RWPE2 (cell line): ENCODE results near the gene HOXD11.

Experiments used
- ATAC-seq: fragments of 200-7000 bp; cut with Tn5 transposase; 3 replicates; pipeline ENCODE4 v1.9.1; 2021; ENCODE audit warnings: low read depth
- DNase-seq: peaks from one replicate; pipeline ENCODE4 v3.0.0-alpha.2; 2020; ENCODE audit warnings: low spot score
- H3K27ac ChIP-seq: fragments of 450-650 bp; 2 replicates; pipeline ENCODE4 v1.5.1; 2017; ENCODE audit warnings: mild to moderate bottlenecking; ENCODE audit not compliant: poor library complexity, severe bottlenecking
- H3K27me3 ChIP-seq: fragments of 250-450 bp; sonication (Bioruptor Pico); 2 replicates; pipeline ENCODE4 v1.5.1; 2021; ENCODE audit warnings: mild to moderate bottlenecking, moderate library complexity; ENCODE audit not compliant: insufficient read depth, poor library complexity, severe bottlenecking
- H3K36me3 ChIP-seq: fragments of 250-450 bp; sonication (Bioruptor Pico); 2 replicates; pipeline ENCODE4 v1.5.1; 2020; ENCODE audit warnings: low read depth, mild to moderate bottlenecking, moderate library complexity
- H3K4me1 ChIP-seq: fragments of 250-450 bp; sonication (Bioruptor Pico); 2 replicates; pipeline ENCODE4 v1.5.1; 2021; ENCODE audit warnings: mild to moderate bottlenecking, moderate library complexity; ENCODE audit not compliant: insufficient read depth, poor library complexity, severe bottlenecking
- H3K4me3 ChIP-seq: fragments of 250-450 bp; sonication (Bioruptor Pico); 2 replicates; pipeline ENCODE4 v1.5.1; 2021; ENCODE audit warnings: mild to moderate bottlenecking, moderate library complexity; ENCODE audit not compliant: severe bottlenecking
- H3K9me3 ChIP-seq: fragments of 250-450 bp; sonication (Bioruptor Pico); 2 replicates; pipeline ENCODE4 v1.5.1; 2021; ENCODE audit warnings: mild to moderate bottlenecking, moderate library complexity; ENCODE audit not compliant: severe bottlenecking
- TF ChIP-seq, protein P1 (sequence below): fragments of 450-650 bp; IDR thresholded peaks from one replicate; pipeline ENCODE4 v1.5.1; 2017; ENCODE audit warnings: mild to moderate bottlenecking, moderate library complexity; ENCODE audit not compliant: poor library complexity, severe bottlenecking

The HOXD11 gene

DNA sequence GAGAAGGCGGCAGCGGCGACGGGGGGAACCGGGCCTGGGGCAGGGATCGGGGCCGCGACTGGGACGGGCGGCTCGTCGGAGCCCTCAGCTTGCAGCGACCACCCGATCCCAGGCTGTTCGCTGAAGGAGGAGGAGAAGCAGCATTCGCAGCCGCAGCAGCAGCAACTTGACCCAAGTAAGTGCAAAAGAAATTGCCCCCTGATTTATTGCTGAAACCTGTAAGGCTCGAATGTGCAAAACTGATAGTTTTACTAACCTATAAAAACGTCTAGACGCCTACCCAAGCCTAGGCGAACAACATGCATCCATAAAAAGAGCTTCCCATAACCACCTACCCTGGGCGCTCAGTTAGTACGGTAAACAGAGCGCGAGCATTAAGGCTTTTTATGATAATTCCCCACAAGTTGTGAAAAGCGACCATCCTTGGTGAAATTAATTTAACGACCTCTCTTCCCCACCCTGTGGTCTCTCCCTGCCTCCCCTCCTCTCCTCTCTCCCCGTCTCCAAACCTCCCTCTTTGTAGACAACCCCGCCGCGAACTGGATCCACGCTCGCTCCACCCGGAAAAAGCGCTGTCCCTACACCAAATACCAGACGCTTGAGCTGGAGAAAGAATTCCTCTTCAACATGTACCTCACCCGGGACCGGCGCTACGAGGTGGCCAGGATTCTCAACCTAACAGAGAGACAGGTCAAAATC lies 16.5 kb downstream of the HOXD11 start:
- Histone ChIP-seq H3K9me3 (no peaks in the 10 kb centered on the region), H3K36me3 (peaks cover 17% of the 10 kb centered on the region), H3K4me3 (no peak overlapping the region), H3K27ac (no peak overlapping the region), H3K4me1 (peaks cover 5% of the 10 kb centered on the region), H3K27me3 (no peaks in the 10 kb centered on the region)
- ATAC-seq (no peak), DNase-seq (no peak)
- TF ChIP-seq, protein P1, sequence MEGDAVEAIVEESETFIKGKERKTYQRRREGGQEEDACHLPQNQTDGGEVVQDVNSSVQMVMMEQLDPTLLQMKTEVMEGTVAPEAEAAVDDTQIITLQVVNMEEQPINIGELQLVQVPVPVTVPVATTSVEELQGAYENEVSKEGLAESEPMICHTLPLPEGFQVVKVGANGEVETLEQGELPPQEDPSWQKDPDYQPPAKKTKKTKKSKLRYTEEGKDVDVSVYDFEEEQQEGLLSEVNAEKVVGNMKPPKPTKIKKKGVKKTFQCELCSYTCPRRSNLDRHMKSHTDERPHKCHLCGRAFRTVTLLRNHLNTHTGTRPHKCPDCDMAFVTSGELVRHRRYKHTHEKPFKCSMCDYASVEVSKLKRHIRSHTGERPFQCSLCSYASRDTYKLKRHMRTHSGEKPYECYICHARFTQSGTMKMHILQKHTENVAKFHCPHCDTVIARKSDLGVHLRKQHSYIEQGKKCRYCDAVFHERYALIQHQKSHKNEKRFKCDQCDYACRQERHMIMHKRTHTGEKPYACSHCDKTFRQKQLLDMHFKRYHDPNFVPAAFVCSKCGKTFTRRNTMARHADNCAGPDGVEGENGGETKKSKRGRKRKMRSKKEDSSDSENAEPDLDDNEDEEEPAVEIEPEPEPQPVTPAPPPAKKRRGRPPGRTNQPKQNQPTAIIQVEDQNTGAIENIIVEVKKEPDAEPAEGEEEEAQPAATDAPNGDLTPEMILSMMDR: no peak

DNA sequence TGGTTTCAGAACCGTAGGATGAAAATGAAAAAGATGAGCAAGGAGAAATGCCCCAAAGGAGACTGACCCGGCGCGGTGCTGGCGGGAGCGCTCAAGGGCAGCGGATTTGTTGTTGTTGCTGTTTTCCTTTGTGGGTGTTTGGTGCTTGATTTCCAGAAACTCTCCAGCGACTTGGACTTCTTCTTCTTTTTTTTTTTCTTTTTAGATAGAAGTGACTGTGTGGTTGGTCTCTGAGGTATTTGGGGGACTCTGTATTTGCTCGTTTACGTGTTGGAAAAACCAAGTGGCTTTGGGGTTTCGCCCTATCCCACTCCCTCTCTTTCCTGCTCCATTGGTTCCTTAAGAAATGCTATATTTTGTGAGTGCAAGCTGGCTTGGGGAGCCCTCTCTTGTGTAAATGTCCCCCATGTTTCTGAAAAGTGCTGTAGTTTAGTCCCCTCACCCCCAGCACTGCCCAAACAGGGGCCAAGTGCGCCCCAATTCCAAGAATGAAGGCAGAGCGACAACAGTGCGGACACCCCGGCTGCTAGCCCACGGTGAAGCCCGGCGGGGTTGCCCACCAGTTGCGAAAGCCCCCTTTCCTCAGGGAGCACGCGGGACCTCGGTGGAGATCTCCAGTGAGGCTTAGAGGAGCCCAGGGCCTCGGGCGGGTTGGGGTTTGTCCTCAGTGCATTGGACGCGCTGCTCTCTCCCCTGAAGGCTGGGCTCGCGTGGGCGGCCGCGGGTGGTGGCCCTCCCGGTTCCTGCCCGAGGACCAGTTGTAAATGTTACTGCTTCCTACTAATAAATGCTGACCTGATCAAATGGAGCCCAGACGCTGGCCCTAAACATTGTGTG lies 17.2 kb downstream of the HOXD11 start:
- no peaks in the 10 kb centered on the region for H3K27me3 ChIP-seq

DNA sequence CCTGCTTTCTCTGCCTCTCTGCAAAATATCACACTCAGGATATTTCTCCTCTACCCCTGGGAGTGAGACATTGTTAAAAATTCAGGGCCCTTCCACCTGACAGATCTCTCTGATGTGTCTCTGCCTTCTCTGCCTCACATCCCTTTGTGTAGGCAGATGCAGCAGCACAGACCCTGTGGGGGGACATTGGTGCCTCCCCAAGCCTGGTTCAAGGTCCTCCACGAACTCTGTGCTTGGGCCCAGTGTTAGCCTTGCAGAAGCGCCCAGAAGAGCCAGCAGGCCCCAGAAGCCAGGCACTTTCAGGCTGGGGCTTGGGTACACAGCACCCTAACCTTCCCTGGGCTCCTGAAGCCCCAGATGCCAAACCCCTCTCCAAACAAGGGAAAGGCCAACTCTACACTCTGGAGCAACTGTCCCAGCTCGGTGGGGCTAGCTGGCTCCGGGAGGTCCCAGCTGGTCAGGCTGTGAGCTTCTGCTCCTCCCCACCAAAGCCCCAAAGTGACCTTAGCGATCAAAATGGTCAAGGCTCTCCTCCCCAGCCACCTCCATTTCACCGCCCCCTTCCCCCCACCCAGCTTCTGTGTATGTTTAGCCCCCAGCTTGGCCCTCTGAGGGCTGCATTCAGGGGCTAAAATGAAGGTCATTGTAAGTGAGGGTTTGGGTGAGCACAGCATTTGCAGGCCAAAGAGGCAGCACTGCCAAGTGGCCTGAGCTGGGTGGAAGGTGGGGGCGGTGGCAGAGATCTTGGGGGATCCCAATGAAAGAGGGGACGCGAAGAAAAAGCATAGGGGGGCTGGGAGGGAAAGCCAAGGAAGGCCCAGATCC lies 18.1 kb downstream of the HOXD11 start:
- Histone ChIP-seq H3K36me3 (peaks cover 8% of the 10 kb centered on the region), H3K27me3 (no peaks in the 10 kb centered on the region), H3K9me3 (no peaks in the 10 kb centered on the region), H3K4me1 (peaks cover 5% of the 10 kb centered on the region), H3K4me3 (no peak overlapping the region), H3K27ac (no peak overlapping the region)
- DNase-seq: no peak
- TF ChIP-seq, protein P1: no peak
- no peak for ATAC-seq

More for the DNA sequence above, 17.2 kb downstream of the HOXD11 start:
- Histone ChIP-seq H3K4me3 (no peak overlapping the region), H3K4me1 (peaks cover 5% of the 10 kb centered on the region), H3K9me3 (no peaks in the 10 kb centered on the region), H3K36me3 (peaks cover 11% of the 10 kb centered on the region), H3K27ac (no peak overlapping the region)
- TF ChIP-seq, protein P1: no peak
- ATAC-seq (no peak), DNase-seq (no peak)

DNA sequence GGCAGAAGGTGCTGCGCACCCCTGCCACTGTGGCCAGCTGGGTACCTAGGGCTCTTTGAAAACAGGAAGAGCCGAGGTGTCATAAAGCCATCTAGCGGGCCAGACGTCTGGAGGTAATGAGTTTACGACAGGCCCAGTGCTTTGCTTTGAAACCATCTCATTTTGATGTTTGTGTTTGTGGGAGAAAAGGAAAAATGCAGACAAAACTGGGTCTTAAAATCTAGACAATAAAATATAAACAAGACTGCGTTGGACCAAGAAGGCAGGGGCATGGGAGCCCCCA lies 18.6 kb downstream of the HOXD11 start:
- no peaks in the 10 kb centered on the region for H3K9me3 ChIP-seq
- no peak overlapping the region for H3K4me3 ChIP-seq
- H3K27me3 ChIP-seq: no peaks in the 10 kb centered on the region
- H3K4me1 ChIP-seq: peaks cover 5% of the 10 kb centered on the region
- TF ChIP-seq, protein P1: no peak
- ATAC-seq (no peak), DNase-seq (no peak)
- peaks cover 8% of the 10 kb centered on the region for H3K36me3 ChIP-seq
- H3K27ac ChIP-seq: no peak overlapping the region
